Right ventricle myocardium superior (tissue), 1 donor: Measurements from ENCODE around the gene CRIP2. TPM values are rescaled to one million over a fixed set of nuclear protein-coding genes. Genes with fewer than 3 reads are reported as not detected.

Experiments
- total RNA-seq: library from RNA; stranded (reverse); fragmentation: NEBNext Ultra II Directional; extraction: Animal tissue kit (Norgen Biotek cat#: 25700); gene quantifications from one replicate; pipeline ENCODE4 v1.2.1, GENCODE V29; 2021
- donor health status: DM: no; HTN: yes; CAD: no; lungs with severe emphysema.

The CRIP2 gene
- total RNA-seq, 1 donor from 2014 or later, result 1,011 TPM

Other genes with a start within 250 kb of the CRIP2 start
- 45.5 TPM for gene BTBD6, start 226.3 kb upstream of the CRIP2 start, total RNA-seq
- 17.5 TPM for gene BRF1, start 173.8 kb upstream of the CRIP2 start, total RNA-seq
- gene PACS2, start 160.1 kb upstream of the CRIP2 start, total RNA-seq, result 66.8 TPM
- 1.9 TPM for gene TEX22, start 76.3 kb upstream of the CRIP2 start, total RNA-seq
- gene MTA1, start 55.0 kb upstream of the CRIP2 start, total RNA-seq, result 191 TPM
- 71.8 TPM for gene CRIP1, start 12.1 kb downstream of the CRIP2 start, total RNA-seq
- gene TEDC1, start 16.4 kb downstream of the CRIP2 start, total RNA-seq, result 6.2 TPM
- 3.1 TPM for gene TMEM121, start 51.8 kb downstream of the CRIP2 start, total RNA-seq